KMS-11 (cell line): ENCODE data around the gene MTX1.

Experiments
- H2AFZ ChIP-seq: fragments of 200-600 bp; sonication (generic); 2 replicates; pipeline ENCODE4 v1.6.1; 2016; ENCODE audit warnings: antibody characterized with exemption, mixed run types, low read depth
- H3K27ac ChIP-seq: fragments of 200-600 bp; sonication (generic); 2 replicates; pipeline ENCODE4 v1.6.1; 2016; ENCODE audit warnings: mild to moderate bottlenecking, mixed run types
- H3K27me3 ChIP-seq: fragments of 200-600 bp; sonication (generic); 2 replicates; pipeline ENCODE4 v1.6.1; 2017; ENCODE audit warnings: mild to moderate bottlenecking, low read depth, mixed run types, moderate library complexity; ENCODE audit not compliant: insufficient read depth
- H3K36me3 ChIP-seq: fragments of 200-600 bp; sonication (generic); 2 replicates; pipeline ENCODE4 v1.6.1; 2017; ENCODE audit warnings: mild to moderate bottlenecking, mixed run types; ENCODE audit not compliant: insufficient read depth
- H3K4me1 ChIP-seq: fragments of 200-600 bp; sonication (generic); 2 replicates; pipeline ENCODE4 v1.6.1; 2016; ENCODE audit warnings: mild to moderate bottlenecking, low read depth, mixed run types; ENCODE audit not compliant: poor library complexity, severe bottlenecking
- H3K4me2 ChIP-seq: fragments of 200-600 bp; sonication (generic); 2 replicates; pipeline ENCODE4 v1.7.0; 2016; ENCODE audit warnings: mild to moderate bottlenecking, mixed run types
- H3K4me3 ChIP-seq: fragments of 200-600 bp; sonication (generic); IDR thresholded peaks from 2 replicates; pipeline ENCODE4 v1.6.1; 2017; ENCODE audit warnings: low read depth, low read length, mixed read lengths; ENCODE audit not compliant: insufficient read depth
- H3K79me2 ChIP-seq: fragments of 200-600 bp; sonication (generic); 2 replicates; pipeline ENCODE4 v1.6.1; 2016; ENCODE audit warnings: low read depth, mixed run types; ENCODE audit not compliant: insufficient read depth
- H3K9ac ChIP-seq: fragments of 200-600 bp; sonication (generic); 2 replicates; pipeline ENCODE4 v1.6.1; 2016; ENCODE audit warnings: mild to moderate bottlenecking, mixed run types
- H4K20me1 ChIP-seq: fragments of 200-600 bp; sonication (generic); 2 replicates; pipeline ENCODE4 v1.6.1; 2016; ENCODE audit warnings: mild to moderate bottlenecking, mixed run types; ENCODE audit not compliant: insufficient read depth
- TF ChIP-seq, protein P1 (sequence below): fragments of 200-600 bp; sonication (generic); conservative IDR thresholded peaks from 2 replicates; pipeline ENCODE4 v1.6.1; 2017; ENCODE audit warnings: low read depth, mild to moderate bottlenecking, antibody characterized with exemption, low read length, moderate library complexity, mixed read lengths

The MTX1 gene

DNA sequence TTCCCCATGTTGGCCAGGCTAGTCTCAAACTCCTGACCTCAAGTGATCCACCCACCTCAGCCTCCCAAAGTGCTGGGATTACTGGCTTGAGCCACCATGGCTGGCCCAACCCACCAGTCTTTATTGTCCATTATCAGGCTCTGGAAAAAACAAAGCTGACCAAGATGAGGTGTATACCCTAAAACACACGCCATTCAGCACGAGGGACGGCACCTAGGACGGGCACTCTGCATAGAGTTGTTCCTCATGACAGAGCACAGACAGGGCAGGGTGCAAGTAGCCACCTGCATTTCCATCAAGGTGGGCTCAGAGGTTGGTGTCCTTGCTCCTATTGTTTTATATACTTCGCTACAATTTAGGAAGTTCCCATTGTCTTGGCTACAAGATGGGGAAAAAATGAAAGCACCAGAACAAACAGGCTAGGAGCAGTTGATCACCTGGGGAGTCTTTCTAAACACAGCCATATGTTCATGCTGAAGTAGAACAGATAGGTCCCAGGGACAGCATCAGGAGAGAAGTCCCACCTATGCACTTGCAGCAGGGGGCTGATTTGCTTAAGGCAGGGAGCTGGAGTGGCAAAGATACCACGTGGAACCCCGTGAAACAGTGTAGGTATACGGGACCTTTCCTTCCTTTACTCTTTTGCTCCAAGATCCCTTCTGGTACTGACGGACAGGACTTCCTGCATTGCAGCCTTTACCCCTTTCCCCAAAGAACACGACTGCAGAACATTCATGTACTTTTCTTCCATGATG is 39.9 kb upstream of the MTX1 start:
- Histone ChIP-seq H3K36me3 (no peaks in the 10 kb centered on the region; the same call in 1 of the 2 replicates), H3K4me1 (peaks cover 22% of the 10 kb centered on the region), H3K9ac (no peak overlapping the region), H3K4me2 (no peak overlapping the region), H4K20me1 (no peaks in the 10 kb centered on the region), H3K79me2 (peaks cover 18% of the 10 kb centered on the region), H2AFZ (no peak overlapping the region), H3K27ac (no peak overlapping the region), H3K27me3 (no peaks in the 10 kb centered on the region), H3K4me3 (no peak overlapping the region)
- TF ChIP-seq, protein P1, sequence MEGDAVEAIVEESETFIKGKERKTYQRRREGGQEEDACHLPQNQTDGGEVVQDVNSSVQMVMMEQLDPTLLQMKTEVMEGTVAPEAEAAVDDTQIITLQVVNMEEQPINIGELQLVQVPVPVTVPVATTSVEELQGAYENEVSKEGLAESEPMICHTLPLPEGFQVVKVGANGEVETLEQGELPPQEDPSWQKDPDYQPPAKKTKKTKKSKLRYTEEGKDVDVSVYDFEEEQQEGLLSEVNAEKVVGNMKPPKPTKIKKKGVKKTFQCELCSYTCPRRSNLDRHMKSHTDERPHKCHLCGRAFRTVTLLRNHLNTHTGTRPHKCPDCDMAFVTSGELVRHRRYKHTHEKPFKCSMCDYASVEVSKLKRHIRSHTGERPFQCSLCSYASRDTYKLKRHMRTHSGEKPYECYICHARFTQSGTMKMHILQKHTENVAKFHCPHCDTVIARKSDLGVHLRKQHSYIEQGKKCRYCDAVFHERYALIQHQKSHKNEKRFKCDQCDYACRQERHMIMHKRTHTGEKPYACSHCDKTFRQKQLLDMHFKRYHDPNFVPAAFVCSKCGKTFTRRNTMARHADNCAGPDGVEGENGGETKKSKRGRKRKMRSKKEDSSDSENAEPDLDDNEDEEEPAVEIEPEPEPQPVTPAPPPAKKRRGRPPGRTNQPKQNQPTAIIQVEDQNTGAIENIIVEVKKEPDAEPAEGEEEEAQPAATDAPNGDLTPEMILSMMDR = no peak

DNA sequence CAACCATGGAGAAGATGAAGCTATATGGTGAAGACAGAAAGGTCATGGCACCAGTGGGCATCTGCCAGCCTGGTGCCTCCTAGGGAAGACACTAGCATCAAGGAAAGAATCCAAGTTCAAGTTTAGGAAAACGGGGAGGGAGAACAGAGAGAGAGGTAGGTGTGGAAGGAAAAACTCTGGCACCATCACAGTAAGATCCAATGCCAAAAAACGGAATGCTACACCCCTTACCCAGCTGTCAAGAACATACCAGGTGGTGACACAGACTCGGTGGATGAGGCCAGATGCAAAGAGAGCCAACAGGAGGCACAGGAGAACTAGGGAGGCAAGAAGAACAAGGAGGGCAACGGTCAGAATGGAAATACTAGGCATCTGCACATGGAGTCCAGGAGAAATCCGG is 39.0 kb upstream of the MTX1 start:
- Histone ChIP-seq H3K79me2 (peaks cover 18% of the 10 kb centered on the region), H3K9ac (no peak overlapping the region), H3K4me3 (no peak overlapping the region), H3K4me2 (no peak overlapping the region), H4K20me1 (no peaks in the 10 kb centered on the region), H2AFZ (no peak overlapping the region), H3K27me3 (no peaks in the 10 kb centered on the region), H3K4me1 (peaks cover 24% of the 10 kb centered on the region), H3K27ac (no peak overlapping the region), H3K36me3 (no peaks in the 10 kb centered on the region; the same call in 1 of the 2 replicates)
- TF ChIP-seq, protein P1 = 0 out of 2 replicates have a peak, but pooled peaks have one; percentile 25

DNA sequence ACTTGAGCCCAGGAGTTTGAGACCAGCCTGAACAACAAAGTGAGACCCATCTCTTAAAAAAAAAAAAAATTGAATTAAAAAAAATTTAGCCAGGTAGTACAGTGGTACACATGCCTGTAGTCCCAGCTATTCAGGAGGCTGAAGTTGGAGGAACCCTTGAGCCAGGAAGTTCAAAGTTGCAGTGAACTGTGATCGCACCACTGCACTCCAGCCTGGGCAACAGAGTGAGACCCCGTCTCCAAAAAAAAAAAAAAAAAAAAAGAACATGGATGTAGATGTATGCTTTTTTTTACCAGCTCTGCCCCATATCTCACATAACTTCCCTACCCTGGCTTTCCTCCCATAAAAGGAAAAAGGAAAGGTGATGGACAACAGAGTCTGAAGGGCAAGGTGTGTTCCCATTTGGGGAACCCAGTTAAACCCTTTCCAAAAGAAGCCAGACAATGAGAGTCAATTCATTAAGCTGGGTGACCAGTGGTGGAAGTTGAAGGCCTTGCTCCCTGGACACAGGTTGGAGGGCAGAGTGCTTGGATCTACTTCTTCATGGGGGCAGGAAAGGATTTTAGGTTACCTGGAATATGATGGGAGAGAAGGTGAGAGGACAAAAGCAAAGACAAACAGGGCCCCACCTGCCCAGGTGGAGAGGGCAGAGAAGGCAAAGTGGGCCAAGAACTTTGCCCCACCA is 38.3 kb upstream of the MTX1 start:
- Histone ChIP-seq H3K36me3 (no peaks in the 10 kb centered on the region; the same call in 1 of the 2 replicates), H4K20me1 (no peaks in the 10 kb centered on the region), H3K79me2 (peaks cover 18% of the 10 kb centered on the region), H3K27me3 (no peaks in the 10 kb centered on the region), H3K27ac (no peak overlapping the region), H3K4me3 (no peak overlapping the region), H2AFZ (no peak overlapping the region), H3K9ac (no peak overlapping the region), H3K4me2 (no peak overlapping the region), H3K4me1 (peaks cover 28% of the 10 kb centered on the region)
- TF ChIP-seq, protein P1 = no peak

DNA sequence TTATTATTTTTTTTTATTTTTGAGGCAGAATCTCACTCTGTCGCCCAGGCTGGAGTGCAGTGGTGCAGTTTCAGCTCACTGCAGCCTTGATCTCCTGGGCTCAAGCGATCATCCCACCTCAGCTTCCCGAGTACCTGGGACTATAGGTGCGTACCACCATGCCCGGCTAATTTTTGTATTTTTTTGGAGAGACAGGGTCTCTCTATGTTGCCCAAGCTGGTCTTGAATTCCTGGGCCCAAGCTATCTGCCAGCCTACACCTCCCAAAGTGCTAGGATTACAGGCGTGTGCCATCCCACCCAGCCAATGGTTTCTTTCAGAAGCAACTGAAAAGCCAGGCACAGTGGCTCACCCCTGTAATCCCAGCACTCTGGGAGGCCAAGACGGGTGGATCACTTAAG is 37.7 kb upstream of the MTX1 start:
- Histone ChIP-seq H3K27ac (no peak overlapping the region), H3K79me2 (peaks cover 18% of the 10 kb centered on the region), H4K20me1 (no peaks in the 10 kb centered on the region), H3K4me3 (no peak overlapping the region), H3K4me2 (no peak overlapping the region), H2AFZ (no peak overlapping the region), H3K9ac (no peak overlapping the region), H3K27me3 (no peaks in the 10 kb centered on the region), H3K36me3 (no peaks in the 10 kb centered on the region; the same call in 1 of the 2 replicates), H3K4me1 (peaks cover 32% of the 10 kb centered on the region)
- TF ChIP-seq, protein P1 = no peak; the same call in 1 of the 2 replicates
